HCT116 (cell line): ENCODE measurements around the gene SNORC.

ENCODE experiments used
- ATF3 ChIP-seq: IDR thresholded peaks from 2 replicates; pipeline ENCODE4 v1.6.1; 2012
- CEBPB ChIP-seq: IDR thresholded peaks from 2 replicates; pipeline ENCODE4 v1.6.1; 2012; ENCODE audit warnings: low read depth
- CTCF ChIP-seq, 3 experiments: fragments of 200-600 bp in 1 of 3; sonication (generic) in 1 of 3; IDR thresholded peaks in 2 of 3; conservative IDR thresholded peaks in 1 of 3; 2 replicates each; pipeline ENCODE4 v1.5.1; 2012 to 2017; ENCODE audit warnings: low read depth in 2 of 3, low read length in 2 of 3, antibody characterized with exemption in 1 of 3, borderline replicate concordance in 1 of 3, control low read depth in 1 of 3, mild to moderate bottlenecking in 1 of 3, mixed read lengths in 1 of 3, mixed run types in 1 of 3, moderate library complexity in 1 of 3; ENCODE audit not compliant: insufficient read depth in 1 of 3
- EZH2 ChIP-seq: fragments of 200-600 bp; sonication (generic); IDR thresholded peaks from 2 replicates; pipeline ENCODE4 v1.6.1; 2017; ENCODE audit warnings: antibody characterized with exemption, mixed run types
- EZH2phosphoT487 ChIP-seq: fragments of 200-600 bp; IDR thresholded peaks from 2 replicates; pipeline ENCODE4 v1.6.1; 2018; ENCODE audit warnings: antibody characterized with exemption, borderline replicate concordance
- MAX ChIP-seq: IDR thresholded peaks from 2 replicates; pipeline ENCODE4 v1.6.1; 2012
- POLR2A ChIP-seq: IDR thresholded peaks from 2 replicates; pipeline ENCODE4 v1.7.0; 2011; ENCODE audit warnings: borderline replicate concordance; ENCODE audit not compliant: insufficient read depth, insufficient read length; ENCODE audit errors: extremely low read depth
- REST ChIP-seq: IDR thresholded peaks from 2 replicates; pipeline ENCODE4 v1.6.1; 2012; ENCODE audit warnings: low read depth
- TCF7L2 ChIP-seq: IDR thresholded peaks from 2 replicates; pipeline ENCODE4 v1.7.0; 2011; ENCODE audit warnings: borderline replicate concordance, inconsistent platforms; ENCODE audit not compliant: insufficient read depth, insufficient read length; ENCODE audit errors: extremely low read depth
- YY1 ChIP-seq: IDR thresholded peaks from 2 replicates; pipeline ENCODE4 v1.6.1; 2011; ENCODE audit warnings: low read length, low read depth, moderate library complexity, mild to moderate bottlenecking; ENCODE audit not compliant: insufficient replicate concordance; ENCODE audit errors: extremely low read depth
- ZNF274 ChIP-seq: fragments of 200-500 bp; sonication (Bioruptor generic); IDR thresholded peaks from 2 replicates; pipeline ENCODE4 v1.6.1; 2014; ENCODE audit warnings: mild to moderate bottlenecking, low read depth, low read length, inconsistent platforms

GRCh38 chr2:232894746-232895145 lies 24.7 kb downstream of the SNORC start:
- TF ChIP-seq POLR2A, result no peak
- TF ChIP-seq TCF7L2, result no peak
- TF ChIP-seq CTCF (IDR thresholded peaks at IDR 0.05 in 2 of 3, conservative IDR thresholded peaks at IDR 0.05 in 1 of 3; ENCODE audit: borderline replicate concordance in 1 of 3, insufficient read depth in 1 of 3, low read depth in 2 of 3, low read length in 2 of 3), result no peak
- no peak for TF ChIP-seq ATF3
- no peak for TF ChIP-seq MAX
- no peak for TF ChIP-seq EZH2
- no peak for TF ChIP-seq ZNF274
- no peak for TF ChIP-seq REST
- TF ChIP-seq YY1, result no peak
- TF ChIP-seq EZH2phosphoT487, result no peak
- no peak for TF ChIP-seq CEBPB
